Adipocyte (in vitro differentiated cells): Measurements from ENCODE around the gene PRDX6.
"Not testable (repeated sequence)": the region's sequence is repeated elsewhere in the genome, so short reads cannot be mapped to it uniquely, and the experiment has no call there.

Experiments used
- DNase-seq: peaks from one replicate; pipeline ENCODE4 v3.0.0-alpha.2; 2015; ENCODE audit warnings: low read depth
- H3K27me3 ChIP-seq: replicated peaks from 2 replicates; pipeline ENCODE4 v1.7.0; 2013; ENCODE audit warnings: mild to moderate bottlenecking, low read length, moderate library complexity; ENCODE audit not compliant: control insufficient read depth, insufficient read depth
- H3K36me3 ChIP-seq: 2 replicates; pipeline ENCODE4 v1.7.0; 2013; ENCODE audit warnings: low read length, mild to moderate bottlenecking, moderate library complexity; ENCODE audit not compliant: control insufficient read depth, insufficient read depth, severe bottlenecking
- H3K4me1 ChIP-seq: 2 replicates; pipeline ENCODE4 v1.7.0; 2013; ENCODE audit warnings: mild to moderate bottlenecking, low read length, moderate library complexity; ENCODE audit not compliant: control insufficient read depth, insufficient read depth
- H3K4me3 ChIP-seq: 2 replicates; pipeline ENCODE4 v1.7.0; 2013; ENCODE audit warnings: mild to moderate bottlenecking, low read length, moderate library complexity
- H3K9ac ChIP-seq: 2 replicates; pipeline ENCODE4 v1.7.0; 2013; ENCODE audit warnings: mild to moderate bottlenecking, low read length, moderate library complexity
- H3K9me3 ChIP-seq: 2 replicates; pipeline ENCODE4 v1.7.0; 2013; ENCODE audit warnings: mild to moderate bottlenecking, low read length, moderate library complexity; ENCODE audit not compliant: control insufficient read depth

Gene PRDX6

GRCh38 chr1:173445164-173445563 lies 32.0 kb upstream of the PRDX6 start:
- no peaks in the 10 kb centered on the region for H3K27me3 ChIP-seq
- H3K4me1 ChIP-seq = no peaks in the 10 kb centered on the region
- peaks cover 5% of the 10 kb centered on the region for H3K36me3 ChIP-seq
- no peak overlapping the region for H3K4me3 ChIP-seq
- DNase-seq = no peak
- H3K9me3 ChIP-seq = no peaks in the 10 kb centered on the region
- no peak overlapping the region for H3K9ac ChIP-seq

DNA sequence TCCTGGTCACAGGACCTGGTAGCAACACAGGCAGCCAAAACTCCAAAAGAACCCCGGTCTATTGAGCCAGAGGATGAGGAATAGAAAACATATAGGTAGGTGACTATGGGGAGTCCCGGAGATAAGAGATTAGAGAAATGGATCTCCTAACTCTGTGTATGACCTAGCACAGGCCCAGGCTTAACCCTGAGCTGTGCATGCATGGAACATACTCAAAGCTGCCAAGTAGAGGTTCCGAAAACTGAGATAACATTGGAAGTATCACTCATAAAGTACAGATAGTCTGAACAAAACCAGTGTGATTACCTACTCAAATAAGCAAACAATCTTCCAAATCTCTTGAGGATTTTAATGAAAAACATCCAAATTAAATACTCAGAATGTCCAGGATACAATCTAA lies 31.5 kb upstream of the PRDX6 start:
- Histone ChIP-seq H3K9ac (no peak overlapping the region), H3K27me3 (no peaks in the 10 kb centered on the region), H3K9me3 (no peaks in the 10 kb centered on the region), H3K4me3 (no peak overlapping the region), H3K4me1 (no peaks in the 10 kb centered on the region), H3K36me3 (peaks cover 5% of the 10 kb centered on the region)
- DNase-seq = no peak

DNA sequence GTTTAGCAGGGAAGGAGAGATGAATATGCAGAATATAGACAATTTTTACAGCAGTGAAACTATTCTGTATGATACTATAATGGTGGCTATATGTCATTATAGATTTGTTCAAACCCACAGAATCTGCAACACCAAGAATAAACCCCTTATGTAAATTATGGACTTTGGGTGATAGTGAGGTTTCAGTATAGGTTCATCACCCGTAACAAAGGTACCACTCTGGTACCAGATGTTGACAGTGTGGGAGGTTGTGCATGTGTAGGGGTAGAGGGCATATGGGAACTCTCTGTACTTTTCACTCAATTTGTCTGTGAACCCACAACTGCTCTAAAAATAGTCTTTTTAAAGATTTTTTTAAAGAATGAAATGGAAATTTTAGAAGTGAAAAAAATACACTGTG lies 29.9 kb upstream of the PRDX6 start:
- H3K9ac ChIP-seq = no peak overlapping the region
- no peaks in the 10 kb centered on the region for H3K9me3 ChIP-seq
- no peak for DNase-seq
- H3K4me1 ChIP-seq = no peaks in the 10 kb centered on the region
- H3K4me3 ChIP-seq = no peak overlapping the region
- H3K27me3 ChIP-seq = no peaks in the 10 kb centered on the region
- H3K36me3 ChIP-seq = no peaks in the 10 kb centered on the region

- H3K27me3 ChIP-seq = no peaks in the 10 kb centered on the region
- no peak overlapping the region for H3K9ac ChIP-seq
- H3K4me3 ChIP-seq = no peak overlapping the region
Measured at GRCh38 chr1:173448945-173449344, 28.2 kb upstream of the PRDX6 start.

DNA sequence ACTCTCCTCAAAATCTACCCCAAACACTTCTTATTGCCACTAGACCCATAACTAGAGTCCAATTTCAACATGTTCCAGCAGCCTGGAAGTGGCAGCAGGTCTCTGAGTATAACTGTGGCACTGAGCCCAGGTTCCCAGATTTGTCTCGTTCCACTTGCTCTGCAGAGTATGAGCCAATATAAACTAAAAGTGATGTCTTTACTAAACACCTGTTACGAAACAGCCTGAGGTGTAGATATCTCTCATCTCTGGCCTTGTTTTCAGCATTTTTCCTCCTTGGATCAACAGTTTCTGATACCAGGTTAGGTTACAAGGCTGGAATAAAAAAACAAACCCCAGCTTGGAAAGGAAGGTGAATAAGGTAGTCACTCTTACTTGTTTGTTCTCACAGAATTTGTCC lies 25.2 kb upstream of the PRDX6 start:
- H3K27me3 ChIP-seq = no peaks in the 10 kb centered on the region

More at GRCh38 chr1:173448945-173449344, 28.2 kb upstream of the PRDX6 start:
- Histone ChIP-seq H3K9me3 (no peaks in the 10 kb centered on the region), H3K36me3 (no peaks in the 10 kb centered on the region), H3K4me1 (peaks cover 3% of the 10 kb centered on the region)
- no peak for DNase-seq

GRCh38 chr1:173453982-173454381 lies 23.2 kb upstream of the PRDX6 start:
- no peaks in the 10 kb centered on the region for H3K9me3 ChIP-seq
- H3K4me1 ChIP-seq = peaks cover 8% of the 10 kb centered on the region
- peak; percentile 56 for DNase-seq
- H3K9ac ChIP-seq = no peak overlapping the region
- H3K27me3 ChIP-seq = no peaks in the 10 kb centered on the region
- H3K4me3 ChIP-seq = no peak overlapping the region
- H3K36me3 ChIP-seq = peaks cover 8% of the 10 kb centered on the region

More for the DNA sequence above, 25.2 kb upstream of the PRDX6 start:
- Histone ChIP-seq H3K4me3 (no peak overlapping the region), H3K9me3 (no peaks in the 10 kb centered on the region), H3K36me3 (peaks cover 8% of the 10 kb centered on the region), H3K9ac (no peak overlapping the region), H3K4me1 (peaks cover 8% of the 10 kb centered on the region)
- DNase-seq = no peak

- no peak for DNase-seq
- Histone ChIP-seq H3K4me1 (peaks cover 8% of the 10 kb centered on the region), H3K27me3 (no peaks in the 10 kb centered on the region), H3K9ac (no peak overlapping the region), H3K4me3 (no peak overlapping the region), H3K9me3 (no peaks in the 10 kb centered on the region), H3K36me3 (peaks cover 14% of the 10 kb centered on the region)
Measured at GRCh38 chr1:173454966-173455524, 22.1 kb upstream of the PRDX6 start.

DNA sequence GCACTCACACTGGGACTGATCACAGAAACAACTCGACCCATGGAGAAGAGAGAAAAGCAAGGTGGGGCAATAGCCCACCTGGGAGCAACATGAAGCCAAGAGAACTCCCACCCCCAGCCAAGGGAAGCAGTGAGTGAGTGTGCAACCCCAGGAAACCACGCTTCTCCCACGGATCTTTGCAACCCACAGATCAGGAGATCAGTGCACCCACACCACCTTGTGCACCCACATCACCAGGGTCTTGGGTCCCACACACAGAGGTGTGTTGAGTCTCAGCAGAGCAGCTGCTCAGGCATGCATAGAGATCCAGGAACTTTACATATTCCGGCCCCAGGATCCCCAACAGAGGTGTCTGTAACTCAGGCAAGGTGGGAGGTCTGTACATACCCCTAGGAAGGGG lies 17.2 kb upstream of the PRDX6 start:
- H3K9ac ChIP-seq = no peak overlapping the region
- DNase-seq = no peak
- H3K9me3 ChIP-seq = peaks cover 4% of the 10 kb centered on the region
- no peaks in the 10 kb centered on the region for H3K4me1 ChIP-seq
- no peak overlapping the region for H3K4me3 ChIP-seq
- H3K27me3 ChIP-seq = no peaks in the 10 kb centered on the region
- H3K36me3 ChIP-seq = peaks cover 33% of the 10 kb centered on the region

- DNase-seq, H3K4me3 ChIP-seq, H3K4me1 ChIP-seq, H3K9ac ChIP-seq, H3K27me3 ChIP-seq, H3K9me3 ChIP-seq: not testable (repeated sequence)
- peaks cover 25% of the 10 kb centered on the region for H3K36me3 ChIP-seq
Measured at GRCh38 chr1:173462666-173463065, 14.5 kb upstream of the PRDX6 start.

- peaks cover 25% of the 10 kb centered on the region for H3K36me3 ChIP-seq
- not testable (repeated sequence) for H3K27me3 ChIP-seq, H3K9ac ChIP-seq, DNase-seq, H3K9me3 ChIP-seq, H3K4me1 ChIP-seq, H3K4me3 ChIP-seq
Measured at GRCh38 chr1:173464185-173464584, 12.9 kb upstream of the PRDX6 start.

DNA sequence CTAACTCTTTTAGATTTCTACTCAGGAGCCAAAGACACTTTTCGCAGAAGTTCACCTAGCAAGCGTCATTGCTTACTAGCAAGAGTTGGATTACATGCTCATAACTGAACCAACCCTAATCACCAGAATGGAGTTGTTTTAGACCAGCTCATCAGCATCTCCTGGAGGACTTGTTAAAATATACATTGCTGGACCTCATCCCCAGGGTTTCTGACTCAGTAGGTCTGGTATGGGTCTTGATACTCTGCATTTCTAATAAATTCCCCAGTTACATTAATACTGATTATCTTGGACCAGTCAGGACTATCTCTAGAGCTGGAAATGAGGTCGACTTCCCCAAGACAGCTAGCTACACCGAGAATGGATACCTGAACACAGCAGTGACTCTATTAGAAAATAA lies 9.7 kb upstream of the PRDX6 start:
- H3K9ac ChIP-seq = no peak overlapping the region
- H3K4me3 ChIP-seq = no peak overlapping the region
- H3K27me3 ChIP-seq = no peaks in the 10 kb centered on the region
- no peak for DNase-seq
- no peaks in the 10 kb centered on the region for H3K36me3 ChIP-seq
- H3K4me1 ChIP-seq = no peaks in the 10 kb centered on the region
- H3K9me3 ChIP-seq = peaks cover 4% of the 10 kb centered on the region

GRCh38 chr1:173469656-173470055 lies 7.5 kb upstream of the PRDX6 start:
- no peak overlapping the region for H3K9ac ChIP-seq
- no peak overlapping the region for H3K4me3 ChIP-seq
- DNase-seq = no peak
- no peaks in the 10 kb centered on the region for H3K36me3 ChIP-seq
- no peaks in the 10 kb centered on the region for H3K27me3 ChIP-seq
- H3K9me3 ChIP-seq = no peaks in the 10 kb centered on the region
- peaks cover 17% of the 10 kb centered on the region for H3K4me1 ChIP-seq
